Glomerular endothelial cell (primary cell): ENCODE data around the gene ZBTB1. TPM values are rescaled to one million over a fixed set of nuclear protein-coding genes. Genes with fewer than 3 reads are reported as not detected.
"Not testable (repeated sequence)": the region's sequence is repeated elsewhere in the genome, so short reads cannot be mapped to it uniquely, and the experiment has no call there.

Experiments
- DNase-seq: peaks from one replicate; pipeline ENCODE4 v3.0.0-alpha.2; 2011; ENCODE audit warnings: low read depth, low spot score; ENCODE audit errors: extremely low read depth
- total RNA-seq: library from RNA; depleted of rRNA; stranded (reverse); fragments of >200 nt; gene quantifications from 2 replicates; pipeline ENCODE4 v1.2.3, GENCODE V29; 2015

The ZBTB1 gene
- total RNA-seq, 1 donor from 2014 or later, result 34.2 TPM

GRCh38 chr14:64563696-64564095 is 59.1 kb downstream of the ZBTB1 start:
- DNase-seq, result no peak

DNA sequence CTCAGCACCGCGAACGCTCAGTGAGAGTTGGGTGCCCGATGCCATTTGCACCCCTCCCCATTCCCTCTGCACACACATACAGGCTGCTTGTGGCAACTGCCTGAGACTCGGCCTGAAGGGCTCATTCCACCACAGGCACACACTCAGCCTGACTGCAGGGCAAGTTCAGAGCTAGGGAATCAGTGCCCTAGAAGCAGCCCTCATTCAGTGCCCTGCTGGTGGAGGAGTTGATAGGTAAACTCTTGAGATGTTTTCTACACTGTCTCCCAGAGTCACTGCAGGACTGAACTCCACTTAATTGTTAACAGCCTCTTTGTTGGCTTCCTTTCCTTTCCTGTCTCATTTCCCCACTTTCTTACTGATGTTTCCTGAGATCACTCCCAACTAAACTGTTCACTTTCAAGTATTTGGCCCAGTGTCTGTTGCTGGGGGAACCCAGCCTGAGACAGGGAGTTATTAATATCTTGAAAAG is 62.1 kb downstream of the ZBTB1 start:
- DNase-seq, result no peak

GRCh38 chr14:64569138-64569631 is 64.6 kb downstream of the ZBTB1 start:
- DNase-seq, result no peak

- DNase-seq, result not testable (repeated sequence)
Measured at GRCh38 chr14:64569646-64570045, 65.1 kb downstream of the ZBTB1 start.

DNA sequence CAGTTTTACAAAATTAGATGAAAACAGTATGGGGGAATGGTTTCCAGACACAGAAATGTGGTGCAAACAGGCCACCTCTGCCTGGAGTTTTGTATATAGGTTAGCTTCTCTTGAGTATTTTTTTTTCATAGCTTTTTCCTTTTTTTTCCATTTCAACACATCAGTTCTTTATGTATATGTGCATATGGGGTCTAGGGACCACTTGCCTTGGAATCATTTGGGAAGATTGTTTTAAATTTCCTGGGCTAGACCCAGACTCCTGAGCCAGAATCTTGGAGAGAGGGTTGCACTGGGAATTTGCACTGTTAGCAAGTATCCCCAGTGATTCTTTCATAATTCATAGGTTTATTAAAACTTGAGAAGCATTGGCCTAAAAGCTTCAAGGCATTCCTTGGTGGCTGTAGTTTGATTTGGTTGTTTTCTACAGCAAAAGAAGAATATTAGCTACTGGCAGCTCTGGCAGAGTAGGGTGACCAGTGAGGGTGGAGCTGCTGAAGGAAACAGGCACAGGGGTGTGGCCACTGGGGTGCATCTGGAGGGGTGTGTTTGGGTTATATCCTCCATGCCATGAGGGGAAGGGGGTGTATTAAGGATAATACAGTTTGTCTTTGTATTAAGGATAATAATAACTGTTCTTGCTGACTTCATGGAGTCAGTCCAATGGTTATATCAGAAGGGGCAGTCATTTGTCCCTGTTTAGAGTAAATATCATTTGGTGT is 68.0 kb downstream of the ZBTB1 start:
- no peak for DNase-seq

DNA sequence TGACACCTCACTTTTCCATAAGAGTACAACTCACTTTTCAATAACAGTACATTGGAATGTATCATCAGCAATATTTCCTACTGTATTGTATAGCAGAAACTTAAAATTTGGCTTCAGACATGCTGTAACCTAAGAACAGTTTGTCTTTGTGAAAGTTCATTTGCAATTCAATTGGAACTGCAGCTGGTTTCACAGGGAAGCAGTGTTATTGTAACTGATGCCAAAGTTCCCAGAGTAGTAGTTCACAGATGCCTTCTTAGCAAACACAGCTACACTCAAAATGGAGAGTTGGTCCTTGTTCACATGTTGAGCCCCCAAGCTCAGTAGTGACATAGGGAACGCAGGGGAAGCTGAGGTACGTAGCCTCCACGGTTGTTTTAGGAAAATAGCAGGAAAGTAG is 68.5 kb downstream of the ZBTB1 start:
- DNase-seq, result no peak

Other genes starting within 250 kb of the ZBTB1 start
- gene ESR2, start 210.4 kb upstream of the ZBTB1 start, total RNA-seq, result 0.05 and 0.06 TPM in 2 replicates
- 34.1 and 43.3 TPM in 2 replicates for gene MTHFD1, start 116.4 kb upstream of the ZBTB1 start, total RNA-seq
- gene AKAP5, start 39.3 kb upstream of the ZBTB1 start, total RNA-seq, result 0.48 and 0.76 TPM in 2 replicates
- 2.6 and 4.1 TPM in 2 replicates for gene ZBTB25, start 932 bp upstream of the ZBTB1 start, total RNA-seq
- gene HSPA2, start 36.0 kb downstream of the ZBTB1 start, total RNA-seq, result 5.2 and 14.5 TPM in 2 replicates
- gene PPP1R36, start 45.2 kb downstream of the ZBTB1 start, total RNA-seq, result not detected in 2 replicates
- gene PLEKHG3, start 199.7 kb downstream of the ZBTB1 start, total RNA-seq, result 13.9 and 16.7 TPM in 2 replicates